ENCODE data around the gene COL11A1.

The COL11A1 gene

DNA sequence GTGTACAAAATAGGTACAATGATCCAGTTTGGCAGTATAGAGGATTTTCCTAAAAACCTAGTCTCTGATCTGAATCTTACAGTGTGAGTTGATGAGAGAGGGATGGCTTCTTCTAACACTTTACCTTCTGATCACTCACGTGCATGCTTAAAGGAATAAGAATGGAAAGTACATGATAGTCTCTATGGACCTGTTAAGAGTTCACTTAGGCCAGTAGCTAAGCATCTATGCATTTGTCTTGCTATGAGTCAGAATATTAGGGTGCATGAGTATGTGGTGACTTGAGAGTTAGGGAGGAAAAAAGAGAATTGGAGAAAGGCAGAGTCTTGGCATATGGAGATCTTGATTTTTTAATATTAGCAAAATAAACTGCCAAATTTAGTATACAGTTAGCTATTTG, 206.3 kb downstream of the COL11A1 start:
- no peak for DNase-seq (ENCODE audit: low read depth in 3 of 3)

DNA sequence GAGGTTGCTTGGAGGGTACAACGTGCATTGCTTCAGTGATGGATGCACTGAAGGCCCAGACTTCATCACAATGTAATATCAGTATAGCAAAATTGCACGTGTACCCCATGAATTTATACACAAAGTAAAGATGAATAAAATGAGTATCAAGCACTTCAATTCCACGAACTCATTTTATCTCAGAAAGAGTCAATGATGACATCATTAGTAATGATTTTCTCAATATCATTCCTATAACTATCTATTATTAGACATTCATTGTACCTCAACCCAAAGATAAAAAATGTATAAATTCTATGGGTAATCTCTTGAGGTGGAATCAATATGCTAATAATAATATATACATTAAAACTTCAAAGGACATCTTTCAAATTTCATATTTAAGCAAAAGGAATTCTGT, 208.4 kb downstream of the COL11A1 start:
- no peak for DNase-seq (ENCODE audit: low read depth in 3 of 3)

DNA sequence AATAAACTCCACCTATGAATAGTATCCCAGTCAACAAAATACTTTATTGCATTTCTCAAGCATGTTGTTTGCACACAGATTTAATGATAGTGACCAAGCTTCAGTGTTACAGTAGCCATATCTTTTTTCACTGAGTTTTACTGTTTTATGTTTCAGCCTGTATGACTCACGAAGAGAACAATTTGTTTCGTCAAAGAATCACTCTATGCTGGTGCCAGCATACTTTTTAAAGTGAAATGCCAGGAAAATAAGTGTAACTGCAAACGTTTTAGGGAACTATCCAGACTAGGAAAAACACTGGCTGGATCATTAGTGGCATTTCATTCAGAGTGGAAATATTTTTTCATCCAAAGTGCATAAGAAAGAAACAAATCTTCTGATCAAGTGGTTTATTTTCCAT, 210.8 kb downstream of the COL11A1 start:
- no peak for DNase-seq (ENCODE audit: low read depth in 3 of 3)

DNA sequence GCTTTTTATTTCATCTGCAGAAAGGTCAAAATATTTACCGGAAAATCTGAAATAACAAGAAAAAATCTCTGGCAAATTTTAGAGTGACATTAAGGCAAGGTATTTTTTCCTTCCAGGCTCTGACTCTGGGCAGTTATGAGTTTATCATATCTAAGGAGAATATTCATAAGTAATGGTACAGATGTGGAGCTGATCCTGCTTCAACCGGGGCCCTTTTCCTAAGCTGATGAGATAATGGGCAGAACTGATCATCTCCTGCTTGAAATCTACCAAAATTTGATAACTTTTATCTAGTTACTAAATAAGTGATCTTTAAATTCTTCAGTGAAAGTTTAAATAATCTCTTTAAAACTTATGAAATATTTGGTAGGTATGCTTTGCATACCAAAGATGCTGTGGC, 211.6 kb downstream of the COL11A1 start:
- DNase-seq (ENCODE audit: low read depth in 3 of 3) = no peak

DNA sequence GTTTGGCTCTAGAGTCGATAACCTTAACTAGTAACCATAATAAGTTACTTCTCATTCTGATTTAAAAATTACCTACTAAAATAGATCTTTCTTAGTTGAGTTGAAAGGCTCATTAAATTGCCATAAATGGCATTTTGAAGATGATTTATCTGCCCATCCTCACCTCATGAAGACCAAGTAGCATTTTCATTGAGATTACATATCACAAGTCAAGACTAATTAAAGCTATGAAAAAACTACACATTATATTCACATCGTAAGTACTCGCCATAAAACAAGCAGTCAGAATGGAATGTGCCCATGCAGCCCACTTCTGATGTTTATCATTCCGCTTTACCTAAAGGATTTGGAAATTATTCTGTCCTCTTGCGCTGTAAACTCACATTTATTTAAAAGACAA, 212.0 kb downstream of the COL11A1 start:
- DNase-seq (ENCODE audit: low read depth in 3 of 3) = no peak

DNA sequence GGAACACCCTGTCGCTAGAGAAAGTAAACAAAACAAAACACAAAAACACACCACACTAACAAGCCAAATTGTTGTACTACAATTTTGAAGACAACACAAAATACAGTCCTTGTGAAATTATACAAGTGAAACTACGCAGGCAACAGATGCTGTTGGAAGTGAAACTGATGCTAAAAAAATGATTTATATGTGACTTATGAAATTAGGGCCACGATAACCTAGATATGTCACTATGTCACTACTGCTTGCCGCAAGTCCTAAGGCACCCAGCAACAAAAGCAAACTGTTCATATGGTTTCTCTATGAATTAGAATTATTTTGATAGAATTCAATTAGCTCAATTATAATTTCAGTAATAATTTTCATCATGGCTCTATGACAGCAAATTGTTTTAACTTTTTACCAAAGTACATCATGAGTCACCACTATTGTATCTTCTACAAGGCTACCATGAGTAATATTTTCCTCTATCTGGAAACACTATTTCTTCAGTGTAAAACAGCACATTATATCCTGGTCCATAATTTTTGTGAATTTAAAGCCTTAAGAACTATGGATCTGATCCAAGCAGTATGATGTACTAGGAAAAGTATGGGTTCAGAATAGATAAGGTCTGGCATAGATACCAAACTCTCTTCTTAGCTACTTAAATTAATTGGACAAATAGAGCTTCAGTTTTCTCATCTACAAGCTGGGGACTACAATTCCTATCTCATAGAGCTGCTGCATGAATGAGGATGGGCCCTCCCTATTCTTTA, 216.3 kb downstream of the COL11A1 start:
- DNase-seq (ENCODE audit: low read depth in 3 of 3) = no peak

DNA sequence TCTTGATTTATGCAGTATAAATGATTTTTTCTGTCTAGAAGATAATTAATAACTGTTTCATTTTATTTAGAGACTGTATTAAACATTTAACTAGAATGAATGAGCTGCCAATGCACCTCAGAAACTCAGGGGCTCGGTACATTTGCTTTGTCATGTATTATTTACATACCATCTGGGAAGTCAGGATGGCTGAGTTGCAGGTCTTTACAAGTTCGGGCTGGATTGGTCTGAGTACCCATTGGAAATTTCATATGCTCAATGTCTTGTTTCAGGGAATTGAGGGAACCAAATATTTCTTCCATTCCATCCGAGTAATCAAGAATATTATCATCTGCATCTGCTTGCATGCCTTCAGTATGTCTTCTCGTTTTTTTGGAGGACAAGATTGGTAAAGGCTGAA, 221.7 kb downstream of the COL11A1 start:
- no peak for DNase-seq (ENCODE audit: low read depth in 3 of 3)

DNA sequence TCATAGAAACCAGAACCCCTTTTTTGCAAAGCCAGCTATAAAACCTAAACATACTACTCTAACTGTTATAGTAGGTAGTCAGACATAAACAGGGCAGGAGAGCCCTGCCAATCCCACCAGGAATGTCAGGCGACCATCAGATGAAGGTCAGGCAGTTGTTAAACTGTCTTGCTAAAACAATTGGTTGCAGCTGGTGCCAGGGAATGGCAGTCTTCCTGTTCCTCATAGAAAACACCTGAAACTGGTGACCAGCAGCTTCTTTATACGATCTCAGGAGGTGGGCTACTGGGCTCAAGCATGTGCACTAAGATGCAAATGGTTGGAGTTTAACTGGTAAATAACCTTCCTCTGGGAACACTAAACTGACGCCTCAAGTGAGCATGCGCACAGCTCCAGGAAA, 224.1 kb downstream of the COL11A1 start:
- DNase-seq (ENCODE audit: low read depth in 3 of 3) = no peak

DNA sequence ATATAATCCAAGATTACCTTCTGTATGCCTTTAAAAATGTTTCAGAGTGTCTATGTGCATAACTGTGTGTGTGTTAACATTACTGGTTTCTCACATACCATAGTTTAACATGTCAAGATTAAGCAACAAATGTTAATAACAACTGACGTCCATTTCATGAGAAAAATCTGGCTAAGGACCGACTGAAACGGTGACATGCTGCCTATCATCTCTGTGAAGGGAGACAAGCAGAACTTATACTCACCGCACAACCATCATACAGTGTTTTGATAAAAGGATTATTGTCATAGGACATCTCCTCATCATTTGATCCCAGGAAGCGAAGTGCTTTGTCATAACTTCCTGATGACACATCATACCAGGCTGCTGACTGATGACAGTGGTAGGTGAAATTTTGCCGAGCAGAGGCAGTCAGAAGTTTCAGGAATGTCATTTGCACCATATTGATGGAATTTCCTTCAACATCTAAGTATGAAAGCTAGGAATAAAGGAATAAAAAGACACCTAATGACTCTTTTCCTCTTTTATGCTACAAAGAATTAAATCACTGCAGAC, 228.8 kb downstream of the COL11A1 start:
- no peak for DNase-seq (ENCODE audit: low read depth in 3 of 3)

DNA sequence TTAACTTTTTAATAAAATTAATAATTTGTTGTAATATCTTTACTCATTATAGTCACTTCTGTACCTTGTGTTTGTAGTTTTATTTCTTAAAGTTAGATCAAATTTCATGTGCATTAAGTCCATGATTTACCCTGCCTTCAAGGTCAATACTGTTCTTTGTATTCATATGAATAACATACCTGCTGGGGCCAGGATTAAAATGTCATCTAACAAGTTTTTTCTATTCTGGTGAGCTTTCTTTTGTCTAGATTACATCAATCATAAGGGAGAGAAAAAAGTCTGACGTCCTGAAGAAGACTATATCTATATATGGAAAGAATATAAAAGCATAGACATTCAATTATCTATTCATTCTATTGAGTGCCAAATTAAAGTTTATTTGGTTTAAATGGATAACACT, 232.6 kb downstream of the COL11A1 start:
- DNase-seq (ENCODE audit: low read depth in 3 of 3) = no peak

DNA sequence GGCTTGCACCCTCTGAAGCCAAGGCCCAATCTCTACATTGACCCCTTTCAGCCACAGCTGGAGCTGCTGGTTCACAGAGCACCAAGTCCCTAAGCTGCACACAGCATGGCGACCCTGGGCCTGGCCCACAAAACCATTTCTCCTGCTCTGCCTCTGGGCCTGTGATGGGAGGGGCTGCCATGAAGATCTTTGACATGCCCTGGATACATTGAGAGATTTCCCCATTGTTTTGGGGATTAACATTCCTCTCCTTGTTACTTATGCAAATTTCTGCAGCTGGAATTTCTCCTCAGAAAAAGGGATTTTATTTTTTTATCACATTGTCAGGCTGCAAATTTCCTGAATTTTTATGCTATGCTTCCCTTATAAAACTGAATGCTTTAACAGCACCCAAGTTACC, 235.8 kb downstream of the COL11A1 start:
- no peak for DNase-seq (ENCODE audit: low read depth in 3 of 3)

DNA sequence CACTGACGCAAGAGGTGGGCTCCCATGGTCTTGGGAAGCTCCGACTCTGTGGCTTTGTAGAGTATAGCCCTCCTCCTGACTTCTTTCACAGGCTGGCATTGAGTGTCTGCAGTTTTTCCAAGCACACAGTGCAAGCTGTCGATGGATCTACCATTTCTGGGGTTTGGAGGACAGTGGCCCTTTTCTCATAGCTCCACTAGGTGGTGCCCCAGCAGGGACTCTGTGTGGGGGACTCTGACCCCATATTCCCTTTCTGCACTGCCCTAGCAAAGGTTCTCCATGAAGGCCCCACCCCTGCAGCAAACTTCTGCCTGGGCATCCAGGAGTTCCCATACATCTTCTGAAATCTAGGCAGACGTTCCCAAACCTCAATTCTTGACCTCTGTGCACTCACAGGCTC, 236.2 kb downstream of the COL11A1 start:
- no peak for DNase-seq (ENCODE audit: low read depth in 3 of 3)

DNA sequence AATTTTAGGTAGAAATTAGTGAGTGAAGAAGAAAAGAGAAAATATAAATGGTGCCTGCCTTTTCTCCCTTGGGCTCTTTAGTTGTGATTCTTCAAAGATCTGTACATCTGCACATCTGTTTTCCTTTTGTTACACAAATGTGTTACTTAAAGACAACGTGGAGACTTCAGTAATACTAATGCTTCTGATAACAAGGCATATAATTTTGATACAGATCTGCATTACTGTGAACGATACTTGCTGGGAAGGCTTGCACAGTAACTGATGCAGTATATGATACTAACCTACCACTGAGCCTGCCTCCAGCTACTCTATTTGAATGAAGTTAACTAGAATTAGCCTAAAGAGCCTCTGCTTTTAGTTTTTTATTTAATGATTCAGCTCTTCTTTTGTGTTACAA, 244.6 kb downstream of the COL11A1 start:
- DNase-seq (ENCODE audit: low read depth in 3 of 3) = no peak

DNA sequence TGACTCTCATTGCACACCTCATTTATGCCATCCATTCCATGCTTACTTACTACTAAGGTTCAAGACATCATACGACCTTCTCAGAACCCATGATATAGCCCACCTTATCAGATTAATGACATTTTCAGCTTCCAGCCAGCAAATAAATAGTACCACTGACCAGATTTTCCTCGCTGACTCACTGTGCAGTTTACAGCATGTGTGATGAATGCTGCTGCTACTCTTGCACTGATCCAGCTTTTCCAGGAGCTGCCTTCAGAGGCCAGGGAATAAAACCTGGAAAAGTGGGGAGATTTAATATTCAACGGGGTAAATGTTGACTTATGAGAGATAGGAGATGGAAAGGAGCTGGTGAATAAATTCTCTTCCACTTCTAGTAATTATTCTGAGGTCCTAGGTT, 247.1 kb downstream of the COL11A1 start:
- DNase-seq (ENCODE audit: low read depth in 3 of 3) = no peak

DNA sequence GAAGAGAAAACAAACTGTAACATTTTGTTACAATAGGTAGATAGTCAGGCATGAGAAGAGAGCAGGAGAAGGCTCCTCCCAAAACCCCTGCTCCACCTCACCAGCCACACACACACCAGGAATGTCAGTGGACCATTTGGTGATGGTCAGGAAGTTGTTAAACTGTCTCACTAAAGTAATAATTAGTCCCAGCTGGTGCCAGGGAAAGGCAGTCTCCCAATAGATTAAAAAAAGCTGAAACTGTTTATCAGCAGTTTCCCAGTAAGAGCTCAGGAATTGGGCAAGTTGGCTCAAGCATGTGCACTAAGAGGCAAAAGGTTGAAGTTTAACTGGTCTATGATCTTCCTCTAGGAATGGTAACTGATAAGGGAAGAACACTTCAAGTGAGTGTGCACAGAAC, 249.6 kb downstream of the COL11A1 start:
- DNase-seq (ENCODE audit: low read depth in 3 of 3) = no peak

DNA sequence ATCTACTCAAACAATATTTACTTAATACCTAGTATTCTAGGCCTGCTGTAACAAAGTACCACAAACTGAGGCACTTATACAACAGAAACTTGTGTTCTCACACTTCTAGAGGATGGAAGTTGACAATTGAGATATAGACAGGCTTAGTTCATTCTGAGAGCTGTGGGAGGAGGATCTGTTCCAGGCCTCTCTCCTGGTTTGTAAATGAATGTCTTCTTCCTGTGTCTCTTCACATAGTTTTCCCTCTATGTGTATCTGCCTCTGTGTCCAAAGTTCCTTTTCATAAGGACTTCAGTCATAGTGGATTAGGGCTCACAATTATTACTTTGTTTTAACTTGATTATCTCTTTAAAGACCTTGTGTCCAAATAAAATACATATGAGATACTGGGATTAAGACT, 251.1 kb downstream of the COL11A1 start:
- no peak for DNase-seq (ENCODE audit: low read depth in 3 of 3)

DNA sequence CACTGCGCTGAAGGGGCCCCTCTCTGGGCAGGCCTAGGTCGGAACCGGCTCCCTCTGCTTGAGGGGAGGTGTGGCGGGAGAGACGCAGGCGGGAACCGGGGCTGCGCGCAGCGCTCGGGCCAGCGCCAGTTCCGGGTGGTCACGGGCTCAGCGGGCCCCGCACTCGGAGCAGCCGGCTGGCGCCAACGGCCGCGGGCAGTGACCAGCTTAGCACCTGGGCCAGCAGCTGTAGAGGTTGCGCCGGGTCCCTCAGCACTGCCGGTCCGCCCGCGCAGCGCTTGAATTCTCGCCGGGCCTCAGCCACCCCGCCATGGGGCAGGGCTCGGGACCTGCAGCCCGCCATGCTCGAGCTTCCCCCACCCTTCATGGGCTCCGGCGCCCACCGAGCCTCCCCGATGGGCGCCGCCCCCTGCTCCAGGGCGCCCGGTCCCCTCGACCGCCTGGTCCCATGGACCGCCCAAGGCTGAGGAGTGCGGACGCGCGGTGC, 254.6 kb downstream of the COL11A1 start:
- DNase-seq (ENCODE audit: low read depth in 3 of 3) = no peak

DNA sequence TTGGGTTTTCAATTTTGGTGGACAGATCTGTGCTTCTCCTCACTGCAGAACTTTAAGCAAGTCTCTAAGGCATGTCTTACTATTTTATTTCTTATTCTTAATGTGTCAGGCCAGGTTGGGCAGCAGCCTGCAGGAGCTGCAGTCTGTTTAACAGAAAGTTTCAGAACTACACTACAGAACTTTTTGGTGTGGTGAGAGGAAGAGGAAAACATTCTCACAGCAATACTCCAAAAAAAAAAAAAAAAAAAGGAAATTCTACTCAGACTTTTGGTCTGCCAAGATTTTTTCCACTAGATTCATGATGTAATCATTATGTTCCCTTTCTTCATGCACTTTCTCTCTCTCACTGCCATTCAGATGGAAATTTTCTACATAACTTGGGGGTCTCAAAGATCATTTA, 255.2 kb downstream of the COL11A1 start:
- DNase-seq (ENCODE audit: low read depth in 3 of 3) = no peak

DNA sequence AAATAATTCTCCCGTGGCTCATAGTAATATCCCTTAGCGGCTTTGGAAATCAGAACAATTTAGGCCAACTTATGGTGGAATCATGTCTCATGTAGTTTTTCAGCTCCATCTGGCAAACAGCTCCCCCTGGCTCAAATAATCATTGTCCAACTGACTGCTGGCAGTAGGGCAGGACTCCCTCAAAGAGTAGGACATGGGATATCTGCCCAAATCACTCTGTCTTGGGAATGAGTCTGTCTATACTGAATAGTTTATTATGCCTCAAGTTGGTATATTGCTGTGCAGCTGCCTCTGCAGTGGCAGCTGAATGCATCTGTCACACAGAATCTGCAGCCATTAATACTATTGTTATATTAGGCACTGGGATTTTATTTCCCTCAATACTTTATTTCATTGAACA, 255.7 kb downstream of the COL11A1 start:
- no peak for DNase-seq (ENCODE audit: low read depth in 3 of 3)

DNA sequence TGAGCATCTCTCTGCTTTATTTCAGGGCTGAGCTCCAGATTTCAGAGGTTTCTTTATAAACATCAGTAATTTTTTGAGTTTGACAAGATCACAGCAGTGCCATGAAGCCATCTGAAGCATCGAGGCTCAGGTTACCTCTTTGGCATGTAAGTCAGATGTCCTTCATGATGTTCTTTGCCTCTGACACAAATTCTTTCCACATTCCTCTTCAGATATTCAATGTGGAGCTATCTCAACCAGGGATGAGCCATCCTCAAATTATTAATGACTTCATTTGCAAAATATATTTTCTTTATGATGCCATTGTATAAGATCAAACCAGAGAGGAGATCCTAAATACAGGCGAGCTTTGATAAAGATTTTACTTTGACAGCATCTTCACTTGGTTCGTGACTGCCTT, 256.7 kb downstream of the COL11A1 start:
- DNase-seq (ENCODE audit: low read depth in 3 of 3) = no peak

DNA sequence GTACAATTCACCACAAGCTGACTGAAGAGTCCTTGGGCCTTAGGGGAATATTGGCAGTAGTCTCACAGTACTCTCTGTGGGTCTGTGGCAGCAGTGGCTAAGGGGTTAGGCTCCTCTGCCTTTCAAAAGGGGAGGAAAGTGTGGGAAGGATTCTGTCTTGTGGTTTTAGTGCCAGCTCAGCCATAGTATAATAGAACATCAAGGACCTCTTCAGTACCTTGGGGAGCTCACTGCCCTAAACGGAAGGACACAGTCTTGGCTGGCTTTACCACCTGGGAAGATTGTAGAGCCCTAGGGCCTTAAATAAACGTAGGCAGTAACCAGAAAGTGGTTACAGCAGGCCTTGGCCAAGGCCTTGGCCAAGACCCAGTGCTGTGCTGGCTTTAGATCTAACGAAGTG, 265.7 kb downstream of the COL11A1 start:
- DNase-seq (ENCODE audit: low read depth in 3 of 3) = no peak

DNA sequence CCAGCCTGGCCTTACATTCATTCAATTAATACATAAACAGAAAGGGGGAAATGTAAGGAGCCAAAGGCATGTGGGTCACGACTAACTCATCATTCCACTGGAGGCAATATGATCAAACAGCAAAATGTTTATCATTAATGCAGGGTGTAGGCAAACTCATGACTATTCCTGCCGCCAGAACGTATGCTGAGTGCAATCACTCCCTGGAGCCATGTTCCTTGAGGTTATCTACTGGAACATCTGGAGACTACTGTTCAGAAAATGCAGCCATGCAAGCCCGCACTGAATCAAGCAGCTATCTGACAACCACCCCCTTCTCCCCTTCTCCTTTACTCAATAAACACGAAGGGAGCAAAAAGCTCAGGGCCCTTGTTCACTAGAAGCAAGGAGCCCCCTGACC, 267.6 kb downstream of the COL11A1 start:
- no peak for DNase-seq (ENCODE audit: low read depth in 3 of 3)

DNA sequence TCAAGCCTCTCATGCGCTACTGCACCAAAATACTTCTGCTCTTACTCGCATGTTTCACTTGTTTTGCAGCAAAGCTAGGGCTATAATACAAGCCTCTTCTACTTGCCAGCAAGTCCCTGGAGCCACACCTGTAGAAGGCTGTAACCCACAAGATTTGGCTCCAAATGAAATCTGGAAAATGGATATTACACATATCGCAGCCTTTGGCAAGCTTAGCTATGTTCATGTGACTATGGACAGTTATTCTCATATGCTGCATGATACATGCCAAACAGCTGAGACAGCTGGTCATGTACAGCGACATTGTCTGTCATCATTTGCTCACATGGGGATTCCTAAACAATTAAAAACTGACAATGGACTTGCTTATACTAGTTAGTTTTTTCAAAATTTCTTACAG, 270.3 kb downstream of the COL11A1 start:
- no peak for DNase-seq (ENCODE audit: low read depth in 3 of 3)

DNA sequence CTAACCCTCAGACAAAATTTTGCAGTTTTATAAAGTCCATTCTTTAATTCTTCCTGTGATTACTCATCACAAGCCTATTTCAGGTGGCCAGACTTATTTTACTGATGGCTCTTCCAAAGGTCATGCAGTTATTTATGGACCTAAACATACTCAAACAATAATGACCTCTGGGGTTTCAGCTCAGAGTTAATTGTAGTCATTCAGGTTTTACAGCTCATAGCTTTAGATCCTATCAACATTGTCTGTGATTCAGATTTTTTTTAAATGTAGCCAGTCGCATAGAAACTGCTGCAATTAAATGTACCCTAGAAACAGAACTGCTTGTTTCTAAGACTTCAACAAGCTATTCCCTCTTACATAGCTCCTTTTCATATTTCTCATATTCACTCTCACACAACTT, 270.8 kb downstream of the COL11A1 start:
- DNase-seq (ENCODE audit: low read depth in 3 of 3) = no peak

Data from stimulated activated CD4-positive, alpha-beta T cell treated with anti-CD3 and anti-CD28 coated beads, TNF-alpha, amount 100 ng/mL, for 48 hours (primary cell).